ENCODE results near the gene TMEM131. TPM values are rescaled to one million over a fixed set of nuclear protein-coding genes. Genes with fewer than 3 reads are reported as not detected.

TMEM131 gene
- total and polyA plus RNA-seq, 2 of the 8 experiments (the other 6 are each of a cell fraction or from before 2014, with no cell fraction given) = 9.7 to 22.9 TPM

DNA sequence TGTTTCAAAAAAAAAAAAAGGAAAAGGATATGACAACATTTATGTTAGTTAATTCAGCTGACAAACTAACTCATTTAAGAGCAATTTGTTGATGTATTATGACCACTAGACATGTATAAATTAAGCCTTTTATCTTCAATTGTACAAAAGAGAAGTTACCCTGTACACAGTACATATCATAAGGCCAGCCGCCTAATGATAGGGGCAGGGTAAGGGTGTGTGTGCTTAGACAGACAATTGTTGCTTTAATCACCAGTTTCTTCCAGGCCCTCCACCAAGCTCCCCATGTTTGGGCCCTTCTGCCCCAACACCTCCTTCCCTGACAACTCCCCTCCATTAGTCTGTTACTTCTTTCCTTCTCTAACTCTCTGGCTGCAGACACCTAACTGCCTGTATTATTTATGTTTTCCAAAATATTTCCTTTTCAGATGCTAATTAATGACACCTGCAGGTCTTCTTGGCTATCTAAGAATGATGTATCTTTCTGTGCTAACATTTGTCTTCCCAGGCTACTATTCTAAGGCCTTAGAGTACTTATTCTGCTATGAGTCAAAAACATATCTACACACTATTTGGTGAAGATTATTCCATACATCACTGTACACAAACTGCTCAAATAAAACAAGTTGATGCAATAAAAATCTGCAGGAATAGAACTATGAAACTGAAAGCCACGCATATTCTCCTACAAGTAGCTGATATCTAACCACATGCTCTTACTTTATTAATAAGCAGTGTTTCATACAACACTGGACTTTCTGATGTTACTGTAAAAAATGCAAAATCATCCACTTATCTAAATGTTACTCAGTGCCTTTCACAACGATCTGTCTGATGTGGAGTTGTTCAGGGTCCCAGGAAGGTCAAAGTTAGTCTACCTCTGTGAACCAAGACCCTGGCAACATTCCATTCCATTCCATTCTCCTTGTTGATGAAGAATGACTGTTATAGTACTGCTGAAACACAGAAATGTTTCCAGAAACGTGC lies 26.4 kb downstream of the TMEM131 start:
- peaks cover 0 to 72% of the 10 kb centered on the region in 2 experiments; a peak in 3 of 4 replicates for H3K79me2 ChIP-seq (ENCODE audit: control insufficient read depth in 1 of 2, insufficient read depth in 2 of 2, low read length in 2 of 2)
- no peak overlapping the region for H2BK120ac ChIP-seq (replicated peaks; ENCODE audit: low read depth, low read length)
- H2BK20ac ChIP-seq (ENCODE audit: low read length) = no peak overlapping the region
- peaks cover 4% of the 10 kb centered on the region for H3K79me1 ChIP-seq (ENCODE audit: low read depth, low read length)
- no peaks in the 10 kb centered on the region for H3K23me2 ChIP-seq (ENCODE audit: low read depth, low read length)
- H3K4me2 ChIP-seq (ENCODE audit: insufficient read depth in 1 of 2, low read depth in 2 of 2, low read length in 2 of 2) = no peak overlapping the region
- H3K27me3 ChIP-seq (replicated peaks in 1 of 4; ENCODE audit: control insufficient read depth in 3 of 4, extremely low read depth in 1 of 4, insufficient read depth in 3 of 4, low read length in 3 of 4) = no peaks in the 10 kb centered on the region
- H2BK12ac ChIP-seq (ENCODE audit: low read depth, low read length) = no peak overlapping the region
- no peak overlapping the region for H3K4me3 ChIP-seq (ENCODE audit: extremely low read depth in 1 of 4, insufficient read depth in 2 of 4, low read depth in 3 of 4, low read length in 4 of 4)
- H4K8ac ChIP-seq (ENCODE audit: extremely low read depth, insufficient read depth, low read length) = no peak overlapping the region
- CTCF ChIA-PET (ENCODE audit: partially characterized antibody) = no interaction called here
- no peak overlapping the region for H3K4ac ChIP-seq (replicated peaks; ENCODE audit: insufficient read length, low read depth, low read length)
- peaks cover 0 to 5% of the 10 kb centered on the region in 2 experiments for H4K20me1 ChIP-seq (replicated peaks in 1 of 2; ENCODE audit: control insufficient read depth in 1 of 2, insufficient read depth in 2 of 2, low read length in 2 of 2)
- DNase-seq (ENCODE audit: low read depth in 1 of 2, low spot score in 2 of 2) (no peak), FAIRE-seq (no peak)
- H4K5ac ChIP-seq (ENCODE audit: insufficient read length, low read depth, low read length) = no peak overlapping the region
- POLR2A ChIA-PET (ENCODE audit: partially characterized antibody) = no interaction called here
- H3K14ac ChIP-seq (ENCODE audit: insufficient read length) = no peak overlapping the region
- H3K9me3 ChIP-seq (ENCODE audit: insufficient read depth in 2 of 2, low read depth in 1 of 2, low read length in 1 of 2) = peaks cover 5 to 9% of the 10 kb centered on the region in 2 experiments; a peak in 3 of 4 replicates
- H3K9ac ChIP-seq (replicated peaks in 1 of 4; ENCODE audit: extremely low read depth in 1 of 4, low read depth in 3 of 4, low read length in 3 of 4) = no peak overlapping the region
- H3K4me1 ChIP-seq (replicated peaks in 1 of 4; ENCODE audit: control insufficient read depth in 3 of 4, insufficient read depth in 4 of 4, low read length in 3 of 4) = peaks cover 0 to 5% (median 0%) of the 10 kb centered on the region in 4 experiments; a peak in 1 of 7 replicates
- no peak overlapping the region for H3K27ac ChIP-seq (ENCODE audit: low read depth, low read length)
- no peak overlapping the region for H3K56ac ChIP-seq (replicated peaks; ENCODE audit: insufficient read length, low read depth, low read length)
- no peak overlapping the region for H2BK15ac ChIP-seq (ENCODE audit: low read length)
- no peak overlapping the region for H3K18ac ChIP-seq (ENCODE audit: extremely low read depth, low read length)
- no peak overlapping the region for H4K91ac ChIP-seq (replicated peaks; ENCODE audit: insufficient read length, low read length)
- H3K23ac ChIP-seq (ENCODE audit: insufficient read length) = no peak overlapping the region
- no peaks in the 10 kb centered on the region; a peak in 1 of 8 replicates for H3K36me3 ChIP-seq (ENCODE audit: control insufficient read depth in 2 of 4, insufficient read depth in 4 of 4, low read length in 3 of 4)
- H2AK5ac ChIP-seq (ENCODE audit: low read depth, low read length) = no peak overlapping the region
- no peak overlapping the region for H2AFZ ChIP-seq (ENCODE audit: low read length)
- 90% methylated on average over 4 of the region's 4 CpGs; no CpG with 5 or more reads in 1 of the 2 experiments for whole genome bisulfite sequencing, 2 experiments (ENCODE audit: extremely low coverage in 1 of 2, insufficient coverage in 1 of 2, insufficient read length in 1 of 2, insufficient replicate concordance in 2 of 2, low coverage in 1 of 2, low lambda C conversion rate in 2 of 2, missing lambda C conversion rate in 1 of 2)
- no peak overlapping the region for H2BK5ac ChIP-seq (ENCODE audit: low read depth, low read length)
- no peak for TF ChIP-seq SRF (IDR thresholded peaks at IDR 0.05; ENCODE audit: low read depth, low read length)
- no peak for TF ChIP-seq TBP (IDR thresholded peaks at IDR 0.05; ENCODE audit: low read depth, low read length)
- no peak for TF ChIP-seq HDAC2 (IDR thresholded peaks at IDR 0.05; ENCODE audit: borderline replicate concordance in 1 of 2, low read depth in 2 of 2, low read length in 2 of 2)
- TF ChIP-seq MAFK (IDR thresholded peaks at IDR 0.05; ENCODE audit: low read depth, low read length) = no peak
- no peak for TF ChIP-seq NANOG (IDR thresholded peaks at IDR 0.05; ENCODE audit: insufficient read depth, low read depth, low read length, poor library complexity, severe bottlenecking)
- TF ChIP-seq SIRT6 (IDR thresholded peaks at IDR 0.05; ENCODE audit: low read length) = no peak
- TF ChIP-seq KDM1A (IDR thresholded peaks at IDR 0.05; ENCODE audit: borderline replicate concordance, low read length) = no peak
- no peak for TF ChIP-seq SP2 (IDR thresholded peaks at IDR 0.05; ENCODE audit: low read length)
- TF ChIP-seq FOSL1 (IDR thresholded peaks at IDR 0.05; ENCODE audit: insufficient read depth, low read depth, low read length) = no peak
- no peak for TF ChIP-seq JUN (IDR thresholded peaks at IDR 0.05; ENCODE audit: low read depth, low read length)
- no peak for TF ChIP-seq NRF1 (IDR thresholded peaks at IDR 0.05; ENCODE audit: low read depth, low read length)
- TF ChIP-seq TAF7 (optimal IDR thresholded peaks at IDR 0.05; ENCODE audit: borderline replicate concordance, low read depth, low read length) = no peak

All from H1 (cell line).